Measurements from ENCODE around the gene GARRE1. TPM values are rescaled to one million over a fixed set of nuclear protein-coding genes. Genes with fewer than 3 reads are reported as not detected.

GARRE1 gene
- total RNA-seq, 4 donors from 2014 or later: 14.3 to 30.3 (median 21.9) TPM

GRCh38 chr19:34261334-34262109 is 7.2 kb downstream of the GARRE1 start:
- peaks cover 0 to 45% (median 22%) of the 10 kb centered on the region in 3 donors for H3K4me1 ChIP-seq
- no peak for ATAC-seq

GRCh38 chr19:34263745-34264237 is 9.4 kb downstream of the GARRE1 start:
- 81 to 82% methylated on average over 7 to 8 of the region's 8 CpGs for WGBS, 2 donors (ENCODE audit: low coverage in 1 of 2)
- no peak overlapping the region for H3K4me3 ChIP-seq
- H3K36me3 ChIP-seq: no peaks in the 10 kb centered on the region
- H3K9me3 ChIP-seq: no peaks in the 10 kb centered on the region
- H3K27ac ChIP-seq: no peak overlapping the region
- H3K27me3 ChIP-seq: no peaks in the 10 kb centered on the region
- peaks cover 0 to 50% (median 18%) of the 10 kb centered on the region in 3 donors for H3K4me1 ChIP-seq
- no peak for ATAC-seq
- TF ChIP-seq POLR2A (IDR thresholded peaks at IDR 0.05) (no peak), EP300 (IDR thresholded peaks at IDR 0.05) (no peak), CTCF (IDR thresholded peaks at IDR 0.05) (no peak), POLR2AphosphoS5 (IDR thresholded peaks at IDR 0.05) (no peak)

More at GRCh38 chr19:34261334-34262109, 7.2 kb downstream of the GARRE1 start:
- TF ChIP-seq POLR2A (IDR thresholded peaks at IDR 0.05) (no peak), EP300 (IDR thresholded peaks at IDR 0.05) (no peak), POLR2AphosphoS5 (IDR thresholded peaks at IDR 0.05) (no peak), CTCF (IDR thresholded peaks at IDR 0.05) (no peak)
- no peak overlapping the region for H3K4me3 ChIP-seq
- H3K27me3 ChIP-seq: no peaks in the 10 kb centered on the region
- WGBS, 2 donors (ENCODE audit: low coverage in 1 of 2): 78 to 90% methylated on average over 3 to 6 of the region's 6 CpGs
- no peaks in the 10 kb centered on the region for H3K9me3 ChIP-seq
- no peaks in the 10 kb centered on the region for H3K36me3 ChIP-seq
- H3K27ac ChIP-seq: no peak overlapping the region

GRCh38 chr19:34265221-34265650 is 10.9 kb downstream of the GARRE1 start:
- H3K4me3 ChIP-seq: peak overlapping the region in 1 of 2 donors; percentile 30
- 72 to 88% methylated on average over 3 of the region's 6 CpGs for WGBS, 2 donors (ENCODE audit: low coverage in 1 of 2)
- ATAC-seq: no peak
- H3K4me1 ChIP-seq: peaks cover 0 to 51% (median 15%) of the 10 kb centered on the region in 3 donors
- H3K36me3 ChIP-seq: no peaks in the 10 kb centered on the region
- TF ChIP-seq POLR2AphosphoS5 (IDR thresholded peaks at IDR 0.05) (no peak), CTCF (IDR thresholded peaks at IDR 0.05) (no peak), POLR2A (IDR thresholded peaks at IDR 0.05) (no peak), EP300 (IDR thresholded peaks at IDR 0.05) (no peak)
- H3K27ac ChIP-seq: peak overlapping the region in 3 of 4 donors; percentile 29 to 64 (median 41)
- no peaks in the 10 kb centered on the region for H3K9me3 ChIP-seq
- H3K27me3 ChIP-seq: no peaks in the 10 kb centered on the region

GRCh38 chr19:34269081-34269480 is 14.7 kb downstream of the GARRE1 start:
- ATAC-seq: no peak
- peak overlapping the region in 2 of 4 donors; percentile 62 to 69 for H3K27ac ChIP-seq
- H3K36me3 ChIP-seq: no peaks in the 10 kb centered on the region
- no peak overlapping the region for H3K4me3 ChIP-seq
- no peak for TF ChIP-seq POLR2AphosphoS5 (IDR thresholded peaks at IDR 0.05)
- no peaks in the 10 kb centered on the region for H3K27me3 ChIP-seq
- peaks cover 0 to 42% (median 5%) of the 10 kb centered on the region in 3 donors for H3K4me1 ChIP-seq
- no peaks in the 10 kb centered on the region for H3K9me3 ChIP-seq
- WGBS, 2 donors (ENCODE audit: low coverage in 1 of 2): 62 to 70% methylated on average over 8 of the region's 8 CpGs

- Histone ChIP-seq H3K27me3 (no peaks in the 10 kb centered on the region), H3K4me3 (no peak overlapping the region), H3K36me3 (no peaks in the 10 kb centered on the region), H3K9me3 (no peaks in the 10 kb centered on the region), H3K4me1 (peaks cover 0 to 45% (median 5%) of the 10 kb centered on the region in 3 donors), H3K27ac (peak overlapping the region in 3 of 4 donors; percentile 62 to 74 (median 69))
- no peak for TF ChIP-seq CTCF (IDR thresholded peaks at IDR 0.05)
- no peak for TF ChIP-seq POLR2AphosphoS5 (IDR thresholded peaks at IDR 0.05)
- TF ChIP-seq POLR2A (IDR thresholded peaks at IDR 0.05): no peak
- TF ChIP-seq EP300 (IDR thresholded peaks at IDR 0.05): no peak
- WGBS, 2 donors (ENCODE audit: low coverage in 1 of 2): 40 to 71% methylated on average over 1 to 2 of the region's 2 CpGs
- no peak for ATAC-seq
These were observed 15.1 kb downstream of the GARRE1 start for GRCh38 chr19:34269489-34269888.
